ENCODE data around the gene SNCAIP. TPM values are rescaled to one million over a fixed set of nuclear protein-coding genes. Genes with fewer than 3 reads are reported as not detected.

SNCAIP gene
- total and polyA plus RNA-seq, 9 of the 15 experiments (the other 6 are each of a cell fraction or from before 2014, with no cell fraction given) = 0.04 TPM; not detected in 8

GRCh38 chr5:122413722-122414121, 101.7 kb downstream of the SNCAIP start (continued):
- no peak for TF ChIP-seq CHD7 (IDR thresholded peaks at IDR 0.05; ENCODE audit: low read depth, low read length)
- TF ChIP-seq NCOA4 (IDR thresholded peaks at IDR 0.05; ENCODE audit: partially characterized antibody) = no peak
- TF ChIP-seq ZNF431 (CRISPR knock-in tag; IDR thresholded peaks at IDR 0.05) = no peak
- TF ChIP-seq MECOM (CRISPR knock-in tag; IDR thresholded peaks at IDR 0.05) = no peak
- TF ChIP-seq RAD51 (IDR thresholded peaks at IDR 0.05; ENCODE audit: borderline replicate concordance, low read depth) = no peak
- TF ChIP-seq ZBTB2 (IDR thresholded peaks at IDR 0.05) = no peak
- TF ChIP-seq HNRNPL (IDR thresholded peaks at IDR 0.05; ENCODE audit: low read depth, low read length) = no peak
